Astrocyte of the spinal cord (primary cell): ENCODE results near the gene POC5.

Source experiments
- DNase-seq: peaks from one replicate; pipeline ENCODE4 v3.0.0; 2011; ENCODE audit warnings: low read depth, low spot score
- H3K4me3 ChIP-seq: 2 replicates; pipeline ENCODE4 v1.5.1; 2011; ENCODE audit warnings: low read depth, mild to moderate bottlenecking, low read length, moderate library complexity
- in situ Hi-C: cut with HindIII; loops from 2 replicates; pipeline ENCODE4 v1.10.0; 2017; ENCODE audit warnings: low sequenced_read_pairs
- TF ChIP-seq, protein P1 (sequence below): IDR thresholded peaks from 2 replicates; pipeline ENCODE4 v1.5.1; 2012; ENCODE audit warnings: low read depth, mild to moderate bottlenecking, low read length, inconsistent platforms

The POC5 gene

GRCh38 chr5:75717082-75717922 is at the start of gene POC5:
POC5 (minus strand) TSS chr5:75717437; CDS start chr5:75712937, 4,500 bp downstream.
- in situ Hi-C loops, result no loop called here
- peak within 1 kb of the TSS; percentile 95 for H3K4me3 ChIP-seq
- TF ChIP-seq, protein P1, sequence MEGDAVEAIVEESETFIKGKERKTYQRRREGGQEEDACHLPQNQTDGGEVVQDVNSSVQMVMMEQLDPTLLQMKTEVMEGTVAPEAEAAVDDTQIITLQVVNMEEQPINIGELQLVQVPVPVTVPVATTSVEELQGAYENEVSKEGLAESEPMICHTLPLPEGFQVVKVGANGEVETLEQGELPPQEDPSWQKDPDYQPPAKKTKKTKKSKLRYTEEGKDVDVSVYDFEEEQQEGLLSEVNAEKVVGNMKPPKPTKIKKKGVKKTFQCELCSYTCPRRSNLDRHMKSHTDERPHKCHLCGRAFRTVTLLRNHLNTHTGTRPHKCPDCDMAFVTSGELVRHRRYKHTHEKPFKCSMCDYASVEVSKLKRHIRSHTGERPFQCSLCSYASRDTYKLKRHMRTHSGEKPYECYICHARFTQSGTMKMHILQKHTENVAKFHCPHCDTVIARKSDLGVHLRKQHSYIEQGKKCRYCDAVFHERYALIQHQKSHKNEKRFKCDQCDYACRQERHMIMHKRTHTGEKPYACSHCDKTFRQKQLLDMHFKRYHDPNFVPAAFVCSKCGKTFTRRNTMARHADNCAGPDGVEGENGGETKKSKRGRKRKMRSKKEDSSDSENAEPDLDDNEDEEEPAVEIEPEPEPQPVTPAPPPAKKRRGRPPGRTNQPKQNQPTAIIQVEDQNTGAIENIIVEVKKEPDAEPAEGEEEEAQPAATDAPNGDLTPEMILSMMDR, result no peak
- peak; percentile 97 for DNase-seq

- TF ChIP-seq, protein P1, result no peak
- DNase-seq, result no peak
- no peak overlapping the region for H3K4me3 ChIP-seq
- in situ Hi-C loops, result no loop called here
These were observed 40.9 kb upstream of the POC5 start for GRCh38 chr5:75758116-75758515.

GRCh38 chr5:75756981-75757380 is 39.7 kb upstream of the POC5 start:
- DNase-seq, result peak; percentile 13
- TF ChIP-seq, protein P1, result no peak
- in situ Hi-C loops, result no loop called here
- no peak overlapping the region for H3K4me3 ChIP-seq

DNA sequence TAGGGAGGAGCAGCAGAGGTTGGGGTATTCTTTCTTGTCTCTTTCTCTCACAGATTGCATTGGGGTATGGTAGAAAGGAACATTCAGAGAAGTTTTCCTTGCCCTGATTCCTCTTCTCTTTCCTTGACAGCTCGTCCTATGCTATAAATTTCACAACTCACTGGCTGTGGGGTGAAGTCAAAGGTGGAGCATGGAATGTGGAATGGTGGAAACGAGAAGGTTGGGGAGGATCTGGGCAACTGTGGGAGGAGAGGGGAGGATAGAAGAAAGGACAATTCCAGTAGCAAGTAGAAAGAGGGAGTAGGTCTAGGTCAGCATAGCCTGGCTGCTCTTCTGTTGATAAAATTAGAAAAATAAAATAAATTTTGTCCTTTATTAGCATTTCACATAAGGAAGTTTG is 39.0 kb upstream of the POC5 start:
- in situ Hi-C loops, result no loop called here
- no peak overlapping the region for H3K4me3 ChIP-seq
- DNase-seq, result no peak
- TF ChIP-seq, protein P1, result no peak

GRCh38 chr5:75753182-75753581 is 35.9 kb upstream of the POC5 start:
- H3K4me3 ChIP-seq, result no peak overlapping the region
- TF ChIP-seq, protein P1, result no peak
- in situ Hi-C loops, result no loop called here
- no peak for DNase-seq

GRCh38 chr5:75744355-75744754 is 27.1 kb upstream of the POC5 start:
- DNase-seq, result no peak
- in situ Hi-C loops, result no loop called here
- H3K4me3 ChIP-seq, result no peak overlapping the region
- TF ChIP-seq, protein P1, result no peak
